SU-DHL-6 (cell line): ENCODE results near the gene FAM20C.

ENCODE experiments used
- EZH2phosphoT487 ChIP-seq: fragments of 200-600 bp; sonication (generic), shearing (Covaris generic); conservative IDR thresholded peaks from 2 replicates; pipeline ENCODE4 v1.6.1; 2018; ENCODE audit warnings: mild to moderate bottlenecking, antibody characterized with exemption, low read length, moderate library complexity, mixed read lengths
- TF ChIP-seq, protein P1 (sequence below): fragments of 200-600 bp; sonication (generic); IDR thresholded peaks from one replicate; pipeline ENCODE4 v1.5.1; 2017; ENCODE audit warnings: antibody characterized with exemption, mild to moderate bottlenecking, low read length, moderate library complexity; ENCODE audit not compliant: insufficient read depth, poor library complexity, severe bottlenecking

DNA sequence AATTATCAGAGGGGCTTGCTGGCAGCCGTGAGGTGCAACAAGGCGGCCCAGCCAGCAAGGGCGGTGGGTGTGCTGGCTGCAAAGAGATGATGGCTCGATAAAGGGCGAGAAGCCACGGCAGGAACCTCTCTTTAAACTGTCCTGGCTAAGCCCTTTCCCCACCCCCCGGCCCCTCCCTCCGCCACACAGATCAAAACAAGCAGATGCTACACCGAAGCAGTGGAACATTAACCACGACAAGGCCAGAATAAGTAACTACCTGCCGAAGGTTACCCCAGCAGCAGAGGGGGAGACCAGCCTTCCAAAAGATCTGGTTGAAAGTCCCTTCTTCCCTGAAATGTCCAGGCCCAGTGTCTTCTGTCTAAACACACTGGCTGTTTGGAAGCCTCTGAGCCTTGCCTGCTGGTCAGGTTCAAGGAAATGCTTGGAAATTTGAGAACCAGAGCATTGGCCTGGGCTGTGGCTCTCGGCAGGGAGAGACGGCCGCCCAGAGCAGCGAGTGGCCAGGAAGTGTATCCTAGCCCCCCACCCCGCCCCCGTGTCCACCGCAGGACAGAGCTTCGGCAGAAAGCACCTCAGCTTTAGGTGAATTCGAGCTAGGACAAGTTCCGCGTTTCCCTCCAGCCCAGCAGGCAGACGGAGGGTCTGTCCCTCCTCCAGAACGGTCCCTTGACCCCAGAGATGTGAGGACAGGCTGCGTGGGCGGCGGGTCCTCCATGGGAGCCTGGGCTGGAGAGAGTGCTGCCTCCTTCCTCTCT is 2.1 kb downstream of the FAM20C start:
- TF ChIP-seq, protein P1, sequence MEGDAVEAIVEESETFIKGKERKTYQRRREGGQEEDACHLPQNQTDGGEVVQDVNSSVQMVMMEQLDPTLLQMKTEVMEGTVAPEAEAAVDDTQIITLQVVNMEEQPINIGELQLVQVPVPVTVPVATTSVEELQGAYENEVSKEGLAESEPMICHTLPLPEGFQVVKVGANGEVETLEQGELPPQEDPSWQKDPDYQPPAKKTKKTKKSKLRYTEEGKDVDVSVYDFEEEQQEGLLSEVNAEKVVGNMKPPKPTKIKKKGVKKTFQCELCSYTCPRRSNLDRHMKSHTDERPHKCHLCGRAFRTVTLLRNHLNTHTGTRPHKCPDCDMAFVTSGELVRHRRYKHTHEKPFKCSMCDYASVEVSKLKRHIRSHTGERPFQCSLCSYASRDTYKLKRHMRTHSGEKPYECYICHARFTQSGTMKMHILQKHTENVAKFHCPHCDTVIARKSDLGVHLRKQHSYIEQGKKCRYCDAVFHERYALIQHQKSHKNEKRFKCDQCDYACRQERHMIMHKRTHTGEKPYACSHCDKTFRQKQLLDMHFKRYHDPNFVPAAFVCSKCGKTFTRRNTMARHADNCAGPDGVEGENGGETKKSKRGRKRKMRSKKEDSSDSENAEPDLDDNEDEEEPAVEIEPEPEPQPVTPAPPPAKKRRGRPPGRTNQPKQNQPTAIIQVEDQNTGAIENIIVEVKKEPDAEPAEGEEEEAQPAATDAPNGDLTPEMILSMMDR: no peak
- no peak for TF ChIP-seq EZH2phosphoT487
